CD4-positive, CD25-positive, alpha-beta regulatory T cell (primary cell): Measurements from ENCODE around the gene IKZF1. TPM values are rescaled to one million over a fixed set of nuclear protein-coding genes. Genes with fewer than 3 reads are reported as not detected.

Experiments used
- ATAC-seq, 2 donors: fragments of 150-1000 bp; cut with Tn5 transposase; one replicate each; pipeline ENCODE4 v1.10.0; 2021; ENCODE audit warnings: low read depth in 2 of 2, moderate number of reproducible peaks in 2 of 2, moderate library complexity in 1 of 2
- DNase-seq, 3 donors: peaks; one replicate each; pipeline versions ENCODE4 v3.0.0 to v3.0.0-alpha.2; 2012 to 2022; ENCODE audit warnings: mixed read lengths in 1 of 3
- H3K27ac ChIP-seq: one replicate; pipeline ENCODE4 v1.7.0; 2013; ENCODE audit warnings: mild to moderate bottlenecking, low read length; ENCODE audit not compliant: insufficient read depth, poor library complexity, severe bottlenecking
- H3K27me3 ChIP-seq: one replicate; pipeline ENCODE4 v1.7.0; 2013; ENCODE audit warnings: low read length; ENCODE audit not compliant: control insufficient read depth, insufficient read depth
- H3K36me3 ChIP-seq: one replicate; pipeline ENCODE4 v1.7.0; 2013; ENCODE audit warnings: mild to moderate bottlenecking, low read length, moderate library complexity; ENCODE audit not compliant: control insufficient read depth, insufficient read depth
- H3K4me1 ChIP-seq: 2 replicates; pipeline ENCODE4 v1.7.0; 2013; ENCODE audit warnings: mild to moderate bottlenecking, low read length; ENCODE audit not compliant: insufficient read depth, control insufficient read depth, poor library complexity, severe bottlenecking
- H3K4me3 ChIP-seq: one replicate; pipeline ENCODE4 v1.7.0; 2013; ENCODE audit warnings: low read depth, mild to moderate bottlenecking, low read length, moderate library complexity
- H3K9me3 ChIP-seq, 2 experiments: 1 replicate in 1 of 2; 2 replicates in 1 of 2; pipeline ENCODE4 v1.7.0; 2013; ENCODE audit warnings: low read length in 2 of 2, mild to moderate bottlenecking in 1 of 2, moderate library complexity in 1 of 2; ENCODE audit not compliant: control insufficient read depth in 2 of 2
- H3K27ac Mint-ChIP-seq, 3 donors: one replicate each; pipeline ENCODE4 v1.8.0; 2020 to 2022; ENCODE audit warnings: mild to moderate bottlenecking in 3 of 3, mixed read lengths in 3 of 3, moderate library complexity in 2 of 3
- H3K27me3 Mint-ChIP-seq: one replicate; pipeline ENCODE4 v1.8.0; 2022; ENCODE audit warnings: mild to moderate bottlenecking, mixed read lengths
- H3K36me3 Mint-ChIP-seq: one replicate; pipeline ENCODE4 v1.8.0; 2020; ENCODE audit warnings: mixed read lengths
- H3K4me1 Mint-ChIP-seq, 4 donors: one replicate each; pipeline ENCODE4 v1.8.0; 2020 to 2022; ENCODE audit warnings: mixed read lengths in 4 of 4, mild to moderate bottlenecking in 1 of 4
- H3K4me3 Mint-ChIP-seq, 4 donors: one replicate each; pipeline ENCODE4 v1.8.0; 2020 to 2022; ENCODE audit warnings: mild to moderate bottlenecking in 4 of 4, mixed read lengths in 4 of 4, moderate library complexity in 3 of 4
- H3K9me3 Mint-ChIP-seq, 7 donors: one replicate each; pipeline ENCODE4 v1.8.0; 2020 to 2022; ENCODE audit warnings: mixed read lengths in 7 of 7, mild to moderate bottlenecking in 3 of 7, moderate library complexity in 2 of 7
- polyA plus RNA-seq, 4 donors: library from polyadenylated mRNA; unstranded; fragments of 300-500 nt; fragmentation: Illumina TruSeq; gene quantifications; one replicate each; pipeline ENCODE4 v1.2.3, GENCODE V29; 2021
- total RNA-seq: library from RNA; stranded (reverse); gene quantifications from one replicate; pipeline ENCODE4 v1.2.3, GENCODE V29; 2022

Gene IKZF1
- total and polyA plus RNA-seq, 5 donors from 2014 or later = 153 to 376 (median 169) TPM

DNA sequence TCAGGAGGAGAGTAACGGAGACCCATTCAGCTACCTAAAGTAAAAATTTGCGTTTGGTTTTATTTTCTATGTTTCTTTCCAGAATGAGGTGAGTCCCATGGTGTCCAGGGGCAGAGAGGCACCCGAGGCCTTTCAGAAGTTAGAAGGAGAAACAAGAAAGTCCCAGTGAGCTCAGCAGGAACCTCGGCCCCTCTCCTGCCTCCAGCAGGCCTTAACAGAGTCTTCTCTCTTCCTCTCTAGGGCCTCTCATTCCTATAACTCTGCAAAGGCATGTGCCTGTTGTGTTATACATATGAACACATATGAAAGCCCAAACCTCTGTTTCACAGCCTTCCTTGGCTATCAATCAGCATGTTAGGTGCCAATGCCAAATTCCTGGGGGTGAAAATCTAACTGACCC is 20.8 kb upstream of the IKZF1 start:
- Mint-ChIP-seq H3K36me3 (no peaks in the 10 kb centered on the region), H3K4me3 (no peak overlapping the region), H3K27ac (peak overlapping the region in 1 of 3 donors; percentile 9), H3K9me3 (no peaks in the 10 kb centered on the region), H3K4me1 (peaks cover 24 to 51% (median 41%) of the 10 kb centered on the region in 4 donors), H3K27me3 (no peaks in the 10 kb centered on the region)
- peaks cover 22% of the 10 kb centered on the region for H3K4me1 ChIP-seq
- no peaks in the 10 kb centered on the region for H3K9me3 ChIP-seq
- H3K27ac ChIP-seq = no peak overlapping the region
- no peaks in the 10 kb centered on the region for H3K36me3 ChIP-seq
- no peaks in the 10 kb centered on the region for H3K27me3 ChIP-seq
- ATAC-seq = no peak
- no peak for DNase-seq
- no peak overlapping the region for H3K4me3 ChIP-seq

- H3K4me1 ChIP-seq = peaks cover 22% of the 10 kb centered on the region
- Mint-ChIP-seq H3K27ac (peak overlapping the region in 1 of 3 donors; percentile 9), H3K4me3 (peak overlapping the region in 1 of 4 donors; percentile 3), H3K27me3 (no peaks in the 10 kb centered on the region), H3K9me3 (no peaks in the 10 kb centered on the region), H3K36me3 (no peaks in the 10 kb centered on the region), H3K4me1 (peaks cover 24 to 50% (median 38%) of the 10 kb centered on the region in 4 donors)
- ATAC-seq (no peak), DNase-seq (peak in 1 of 3 donors; percentile 23)
- H3K4me3 ChIP-seq = no peak overlapping the region
- no peak overlapping the region for H3K27ac ChIP-seq
- H3K9me3 ChIP-seq = no peaks in the 10 kb centered on the region
- no peaks in the 10 kb centered on the region for H3K27me3 ChIP-seq
- no peaks in the 10 kb centered on the region for H3K36me3 ChIP-seq
Measured at GRCh38 chr7:50284296-50284695, 20.2 kb upstream of the IKZF1 start.

DNA sequence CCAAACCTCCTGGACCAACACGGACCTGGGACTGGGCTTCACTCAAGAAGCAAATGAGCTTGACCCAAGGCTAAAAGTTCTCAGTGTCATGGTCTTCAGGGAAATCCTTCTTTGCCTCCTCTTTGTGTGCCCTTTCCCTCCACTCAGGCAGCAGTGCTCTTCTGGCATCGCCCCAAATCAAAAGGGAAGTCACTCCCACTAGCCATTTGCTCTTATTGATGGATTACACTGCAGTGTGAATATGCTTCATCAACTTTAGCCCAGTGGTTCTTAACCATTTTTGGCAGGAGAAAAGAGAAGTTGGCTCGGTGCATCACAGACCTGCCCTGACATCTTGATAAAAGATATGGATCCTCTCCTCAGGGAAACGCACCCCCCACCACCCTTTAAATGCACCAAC is 19.2 kb upstream of the IKZF1 start:
- Histone ChIP-seq H3K9me3 (no peaks in the 10 kb centered on the region), H3K27me3 (no peaks in the 10 kb centered on the region), H3K4me3 (no peak overlapping the region), H3K27ac (no peak overlapping the region), H3K36me3 (no peaks in the 10 kb centered on the region), H3K4me1 (peaks cover 22% of the 10 kb centered on the region)
- Mint-ChIP-seq H3K36me3 (no peaks in the 10 kb centered on the region), H3K4me1 (peaks cover 24 to 46% (median 38%) of the 10 kb centered on the region in 4 donors), H3K9me3 (no peaks in the 10 kb centered on the region), H3K4me3 (no peak overlapping the region), H3K27ac (no peak overlapping the region), H3K27me3 (no peaks in the 10 kb centered on the region)
- DNase-seq (no peak), ATAC-seq (no peak)

DNA sequence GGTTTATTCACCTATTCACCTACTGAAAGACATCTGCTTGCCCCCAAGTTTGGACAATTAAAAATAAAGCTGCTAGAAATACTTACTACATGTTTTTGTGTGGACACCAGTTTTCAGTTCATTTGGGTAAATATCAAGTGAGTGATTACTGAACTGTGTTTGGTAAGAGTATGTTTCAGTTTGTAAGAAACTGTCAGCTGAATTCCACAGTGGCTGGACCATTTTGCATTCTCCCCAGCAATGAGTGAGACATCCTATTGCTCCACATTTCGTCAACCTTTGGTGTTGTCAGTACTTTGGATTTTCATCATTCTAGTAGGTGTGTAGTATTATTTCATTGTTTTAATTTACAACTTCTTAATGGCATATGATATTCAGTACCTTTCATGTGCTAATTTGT is 17.4 kb upstream of the IKZF1 start:
- no peaks in the 10 kb centered on the region for H3K36me3 Mint-ChIP-seq
- no peak overlapping the region for H3K4me3 Mint-ChIP-seq
- H3K9me3 Mint-ChIP-seq = no peaks in the 10 kb centered on the region
- H3K4me1 Mint-ChIP-seq = peaks cover 10 to 31% (median 25%) of the 10 kb centered on the region in 4 donors
- Histone ChIP-seq H3K4me1 (peaks cover 9% of the 10 kb centered on the region), H3K36me3 (no peaks in the 10 kb centered on the region), H3K4me3 (no peak overlapping the region), H3K27me3 (no peaks in the 10 kb centered on the region), H3K9me3 (no peaks in the 10 kb centered on the region), H3K27ac (no peak overlapping the region)
- DNase-seq (no peak), ATAC-seq (no peak)
- no peaks in the 10 kb centered on the region for H3K27me3 Mint-ChIP-seq
- H3K27ac Mint-ChIP-seq = no peak overlapping the region

DNA sequence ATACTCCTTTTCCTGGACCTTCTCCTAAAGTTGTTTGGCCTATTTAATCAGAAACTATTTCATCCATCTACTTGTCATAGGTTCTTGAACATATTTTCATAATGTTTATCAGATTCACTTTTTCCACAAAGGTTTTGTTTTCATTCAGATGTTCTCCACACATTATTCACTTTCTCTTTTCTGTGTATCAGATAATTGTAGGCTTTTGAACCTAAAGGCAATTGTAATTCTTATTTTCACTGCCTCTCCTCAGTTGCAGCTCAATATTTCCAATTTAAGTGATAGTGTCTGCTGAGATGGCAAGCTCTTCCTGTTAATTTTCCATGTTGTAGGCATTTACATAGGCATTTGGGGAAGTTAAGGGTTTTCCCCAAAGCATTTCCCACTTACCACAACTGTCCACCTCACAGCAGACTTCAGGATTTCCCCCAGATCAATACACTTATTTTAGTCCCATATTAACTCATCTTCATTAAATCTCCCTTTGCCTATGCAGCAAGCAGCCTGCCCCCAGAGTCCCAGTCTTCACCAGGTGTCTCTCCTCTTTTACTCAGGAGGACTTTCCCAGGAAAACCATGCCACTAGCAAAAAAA is 12.3 kb upstream of the IKZF1 start:
- H3K9me3 ChIP-seq = no peaks in the 10 kb centered on the region
- no peaks in the 10 kb centered on the region for H3K9me3 Mint-ChIP-seq
- peaks cover 8 to 34% (median 16%) of the 10 kb centered on the region in 4 donors for H3K4me1 Mint-ChIP-seq
- no peaks in the 10 kb centered on the region for H3K4me1 ChIP-seq
- DNase-seq = no peak
- no peaks in the 10 kb centered on the region for H3K27me3 Mint-ChIP-seq
- no peak overlapping the region for H3K4me3 Mint-ChIP-seq
- H3K27ac Mint-ChIP-seq = peak overlapping the region in 1 of 3 donors; percentile 21
- H3K4me3 ChIP-seq = no peak overlapping the region
- no peak overlapping the region for H3K27ac ChIP-seq
- no peaks in the 10 kb centered on the region for H3K36me3 Mint-ChIP-seq
- ATAC-seq = no peak
- H3K36me3 ChIP-seq = no peaks in the 10 kb centered on the region
- H3K27me3 ChIP-seq = no peaks in the 10 kb centered on the region

- no peak for DNase-seq
- no peak overlapping the region for H3K27ac Mint-ChIP-seq
- no peaks in the 10 kb centered on the region for H3K9me3 Mint-ChIP-seq
- H3K36me3 Mint-ChIP-seq = no peaks in the 10 kb centered on the region
- Histone ChIP-seq H3K4me3 (no peak overlapping the region), H3K9me3 (no peaks in the 10 kb centered on the region), H3K27me3 (no peaks in the 10 kb centered on the region), H3K36me3 (no peaks in the 10 kb centered on the region), H3K27ac (no peak overlapping the region), H3K4me1 (no peaks in the 10 kb centered on the region)
- H3K27me3 Mint-ChIP-seq = no peaks in the 10 kb centered on the region
- H3K4me3 Mint-ChIP-seq = no peak overlapping the region
- ATAC-seq = no peak
- H3K4me1 Mint-ChIP-seq = peaks cover 8 to 36% (median 17%) of the 10 kb centered on the region in 4 donors
Measured at GRCh38 chr7:50292763-50293162, 11.8 kb upstream of the IKZF1 start.

DNA sequence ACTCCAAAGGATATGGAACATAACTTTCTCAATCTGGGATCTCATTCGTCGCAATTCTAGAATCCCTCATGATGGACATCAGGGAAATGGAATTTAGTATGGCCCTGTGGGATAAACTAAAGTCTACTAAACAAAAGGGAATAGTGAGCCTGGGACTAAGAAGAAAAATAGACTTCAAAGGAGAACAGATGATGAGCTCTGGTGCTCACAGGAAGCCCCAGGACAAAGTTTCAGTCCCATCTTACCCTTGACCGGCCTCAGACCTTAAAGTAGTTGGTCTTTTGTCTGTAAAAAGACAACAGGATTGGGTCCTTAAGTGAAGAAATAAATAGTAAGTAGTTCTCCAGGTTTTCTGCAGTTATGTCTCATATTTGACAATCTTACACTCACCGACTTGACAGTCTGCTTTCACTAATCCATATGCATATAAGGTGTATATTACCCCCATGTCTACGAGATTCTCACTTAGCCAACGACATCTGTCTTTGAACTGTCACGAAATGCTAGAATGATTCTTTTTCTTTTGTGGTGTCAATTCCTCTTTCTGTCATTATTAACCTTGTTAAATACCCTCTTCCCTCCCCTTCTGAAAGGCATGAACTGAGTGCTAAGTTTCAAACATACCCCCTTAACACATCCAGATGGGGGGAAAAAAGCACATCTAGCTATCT is 10.9 kb upstream of the IKZF1 start:
- H3K27ac Mint-ChIP-seq = no peak overlapping the region
- peaks cover 8 to 37% (median 17%) of the 10 kb centered on the region in 4 donors for H3K4me1 Mint-ChIP-seq
- no peak overlapping the region for H3K27ac ChIP-seq

DNA sequence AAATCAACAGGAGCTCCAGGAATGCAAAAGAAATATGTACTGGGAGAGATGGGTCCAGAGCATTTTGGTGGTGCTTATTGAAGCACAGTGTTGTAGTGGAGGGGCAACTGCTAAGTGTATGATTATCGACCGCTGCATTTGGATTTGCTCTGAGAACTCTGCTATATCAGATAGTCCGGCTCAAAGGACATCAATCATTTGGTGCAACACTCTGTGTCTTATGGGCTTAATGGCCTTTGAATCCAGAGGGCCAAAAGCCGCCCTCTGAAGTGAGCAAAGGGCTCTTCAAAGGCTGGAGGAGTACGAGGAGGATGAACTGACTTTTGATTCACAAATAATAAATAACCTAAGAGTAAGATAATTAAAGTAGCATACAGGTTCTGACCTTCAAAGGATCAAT is 9.4 kb upstream of the IKZF1 start:
- Mint-ChIP-seq H3K9me3 (no peaks in the 10 kb centered on the region), H3K27ac (no peak overlapping the region), H3K36me3 (no peaks in the 10 kb centered on the region), H3K4me1 (peaks cover 11 to 46% (median 24%) of the 10 kb centered on the region in 4 donors), H3K27me3 (no peaks in the 10 kb centered on the region), H3K4me3 (no peak overlapping the region)
- Histone ChIP-seq H3K4me3 (no peak overlapping the region), H3K4me1 (no peaks in the 10 kb centered on the region), H3K27me3 (no peaks in the 10 kb centered on the region), H3K36me3 (no peaks in the 10 kb centered on the region), H3K27ac (no peak overlapping the region), H3K9me3 (no peaks in the 10 kb centered on the region)
- DNase-seq (no peak), ATAC-seq (no peak)

More for the DNA sequence above, 10.9 kb upstream of the IKZF1 start:
- Histone ChIP-seq H3K4me1 (no peaks in the 10 kb centered on the region), H3K4me3 (no peak overlapping the region), H3K27me3 (no peaks in the 10 kb centered on the region), H3K36me3 (no peaks in the 10 kb centered on the region), H3K9me3 (no peaks in the 10 kb centered on the region)
- no peaks in the 10 kb centered on the region for H3K9me3 Mint-ChIP-seq
- DNase-seq = no peak
- H3K27me3 Mint-ChIP-seq = no peaks in the 10 kb centered on the region
- H3K36me3 Mint-ChIP-seq = no peaks in the 10 kb centered on the region
- no peak overlapping the region for H3K4me3 Mint-ChIP-seq
- no peak for ATAC-seq
